Dendritic cell treated with granulocyte-macrophage colony-stimulating factor and Interleukin-4, amounts not matched to agents 40 ng/mL and 50 ng/mL, for 4 days (primary cell): ENCODE measurements around the gene HOXA10.

ENCODE experiments used
- H3K27ac Mint-ChIP-seq: one replicate; pipeline ENCODE4 v1.8.0; 2022; ENCODE audit warnings: mild to moderate bottlenecking, mixed read lengths
- H3K27me3 Mint-ChIP-seq: one replicate; pipeline ENCODE4 v1.8.0; 2022; ENCODE audit warnings: mild to moderate bottlenecking, mixed read lengths
- H3K36me3 Mint-ChIP-seq: one replicate; pipeline ENCODE4 v1.8.0; 2022; ENCODE audit warnings: low read depth, mixed read lengths
- H3K4me1 Mint-ChIP-seq: one replicate; pipeline ENCODE4 v1.8.0; 2022; ENCODE audit warnings: low read depth, mixed read lengths
- H3K4me3 Mint-ChIP-seq: one replicate; pipeline ENCODE4 v1.8.0; 2022; ENCODE audit warnings: mild to moderate bottlenecking, moderate library complexity, mixed read lengths
- H3K9me3 Mint-ChIP-seq: one replicate; pipeline ENCODE4 v1.8.0; 2022; ENCODE audit warnings: mixed read lengths
- intact Hi-C: fragments of 100-400 bp; cut with micrococcal nuclease; formaldehyde crosslinking; loops from one replicate; pipeline ENCODE4 v1.15.0; 2022

HOXA10 gene

GRCh38 chr7:27182861-27183681, 9.0 kb upstream of the HOXA10 start:
- H3K4me3 Mint-ChIP-seq: no peak overlapping the region

GRCh38 chr7:27182285-27182841, 8.2 kb upstream of the HOXA10 start:
- Mint-ChIP-seq H3K4me3 (no peak overlapping the region), H3K27ac (no peak overlapping the region), H3K4me1 (peaks cover 35% of the 10 kb centered on the region), H3K9me3 (no peaks in the 10 kb centered on the region), H3K27me3 (peaks cover 92% of the 10 kb centered on the region), H3K36me3 (no peaks in the 10 kb centered on the region)
- intact Hi-C loops: no loop called here

More at GRCh38 chr7:27182861-27183681, 9.0 kb upstream of the HOXA10 start:
- Mint-ChIP-seq H3K4me1 (peaks cover 40% of the 10 kb centered on the region), H3K36me3 (no peaks in the 10 kb centered on the region), H3K27ac (no peak overlapping the region), H3K9me3 (no peaks in the 10 kb centered on the region), H3K27me3 (peaks cover 92% of the 10 kb centered on the region)
- intact Hi-C loops: no loop called here

DNA sequence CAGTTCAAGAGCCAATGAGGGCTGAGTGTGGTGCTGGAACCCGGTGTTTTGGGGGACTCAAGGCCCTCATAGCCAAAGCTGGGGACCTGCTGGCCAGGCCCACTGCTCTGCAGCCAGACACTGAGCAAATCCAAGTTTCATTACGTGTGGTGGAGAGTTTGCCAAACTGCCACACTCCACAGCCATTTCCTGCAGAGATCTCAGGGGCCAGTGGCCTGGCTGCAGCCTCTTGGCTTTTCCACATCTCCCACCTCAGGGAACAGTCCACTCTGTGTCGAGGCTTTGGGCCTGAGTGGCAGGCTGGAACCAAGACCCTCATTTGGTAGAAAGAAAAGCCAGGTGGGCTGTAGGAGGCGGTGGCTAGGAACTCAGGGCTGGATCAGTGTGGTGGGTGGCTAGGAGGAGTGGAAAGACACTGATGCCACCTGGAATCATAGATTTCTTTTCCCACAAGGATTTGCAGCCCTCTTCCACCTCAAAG, 7.7 kb upstream of the HOXA10 start:
- Mint-ChIP-seq H3K9me3 (no peaks in the 10 kb centered on the region), H3K27ac (no peak overlapping the region), H3K36me3 (no peaks in the 10 kb centered on the region), H3K4me1 (peaks cover 35% of the 10 kb centered on the region), H3K4me3 (no peak overlapping the region), H3K27me3 (peaks cover 94% of the 10 kb centered on the region)
- intact Hi-C loops: no loop called here

- Mint-ChIP-seq H3K27me3 (peaks cover 95% of the 10 kb centered on the region), H3K9me3 (no peaks in the 10 kb centered on the region), H3K36me3 (no peaks in the 10 kb centered on the region), H3K27ac (no peak overlapping the region), H3K4me1 (peaks cover 27% of the 10 kb centered on the region), H3K4me3 (no peak overlapping the region)
- intact Hi-C loops: no loop called here
Observed at GRCh38 chr7:27180431-27181420, 6.6 kb upstream of the HOXA10 start.

DNA sequence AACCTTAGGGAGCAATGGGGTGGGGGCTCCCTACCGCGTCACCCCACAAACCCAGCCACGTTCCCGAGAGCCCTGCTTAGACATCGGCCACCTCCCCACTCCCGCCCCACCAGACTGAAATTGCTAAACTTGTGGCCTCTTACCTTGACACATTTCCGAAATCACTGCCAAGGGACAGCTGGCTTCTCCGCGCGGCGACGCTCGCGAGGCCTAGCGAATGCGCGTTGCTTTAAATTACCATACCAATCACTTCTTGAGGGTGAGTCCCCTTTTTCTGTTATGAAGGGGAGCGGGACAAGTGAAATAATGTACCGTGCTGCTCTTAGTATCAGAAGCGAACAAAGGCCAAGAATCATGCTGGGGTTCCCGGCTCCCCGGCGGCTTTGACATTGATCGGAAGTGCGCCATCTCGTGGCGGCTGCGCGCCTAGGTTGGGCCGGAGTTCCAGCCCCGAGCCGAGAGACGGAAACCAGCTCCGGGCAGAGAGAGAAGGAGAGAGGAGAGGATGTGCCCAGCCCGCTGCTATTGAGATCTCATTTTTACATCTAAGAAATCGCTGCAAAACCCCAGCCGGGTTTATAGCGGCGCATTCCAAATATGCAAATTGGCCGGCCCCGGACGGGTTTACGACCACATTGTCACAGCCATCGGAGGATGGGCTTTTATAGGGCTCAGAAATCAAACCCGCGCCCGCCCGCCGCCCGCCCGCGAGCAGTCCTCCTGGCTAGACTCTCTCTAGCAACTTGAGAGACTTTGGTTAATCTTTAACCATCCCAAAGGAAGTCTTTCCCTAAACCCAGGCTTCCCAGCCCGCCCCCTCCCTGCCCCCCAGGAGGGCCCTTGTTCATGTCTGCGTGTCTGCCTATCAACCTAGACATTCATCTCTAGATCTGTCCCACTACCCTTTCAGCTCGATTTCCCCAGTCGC, 5.6 kb upstream of the HOXA10 start:
- intact Hi-C loops: no loop called here
- H3K4me1 Mint-ChIP-seq: peaks cover 21% of the 10 kb centered on the region
- H3K9me3 Mint-ChIP-seq: no peaks in the 10 kb centered on the region
- peaks cover 95% of the 10 kb centered on the region for H3K27me3 Mint-ChIP-seq
- H3K4me3 Mint-ChIP-seq: peak overlapping the region; percentile 45
- H3K36me3 Mint-ChIP-seq: no peaks in the 10 kb centered on the region
- no peak overlapping the region for H3K27ac Mint-ChIP-seq

DNA sequence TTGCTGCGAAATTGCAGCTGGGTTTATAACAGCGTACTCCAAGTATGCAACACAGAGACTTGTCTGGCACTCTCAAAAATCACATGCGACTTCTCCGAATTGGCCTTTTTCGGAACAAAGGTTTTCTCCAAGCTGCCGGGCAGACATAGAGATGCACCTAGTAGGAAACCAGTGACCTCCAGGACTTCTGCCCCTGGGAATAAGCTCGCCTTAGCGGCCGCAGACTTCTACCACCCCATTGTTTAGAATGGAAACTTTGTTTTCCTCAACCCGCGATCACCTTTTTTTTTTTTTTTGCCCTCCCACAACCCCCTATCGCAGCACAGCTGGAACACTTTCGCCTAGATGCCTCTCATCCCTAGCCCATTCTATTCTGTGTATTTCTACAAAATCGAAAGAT, 4.9 kb upstream of the HOXA10 start:
- Mint-ChIP-seq H3K9me3 (no peaks in the 10 kb centered on the region), H3K27ac (no peak overlapping the region), H3K4me1 (peaks cover 20% of the 10 kb centered on the region), H3K27me3 (peaks cover 95% of the 10 kb centered on the region), H3K36me3 (no peaks in the 10 kb centered on the region), H3K4me3 (no peak overlapping the region)
- intact Hi-C loops: no loop called here

DNA sequence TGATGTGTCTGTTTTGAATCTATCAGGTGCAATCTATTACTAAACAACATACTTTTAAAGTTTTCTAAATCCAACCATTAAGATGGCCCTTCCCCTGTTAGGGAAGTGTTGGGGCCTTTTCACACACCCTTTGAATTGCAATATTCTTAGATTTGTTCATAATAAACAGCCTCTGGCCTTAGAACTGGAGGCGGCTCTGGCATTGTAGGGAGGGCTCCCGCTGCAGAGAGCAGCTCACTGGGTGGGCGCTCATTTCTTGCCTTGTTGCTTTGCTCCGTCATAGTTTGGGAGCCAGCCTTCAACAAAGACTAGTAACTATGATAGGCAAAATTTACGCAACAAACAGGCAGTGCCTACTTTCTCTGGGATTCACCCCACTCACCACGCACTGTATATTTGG, 4.2 kb upstream of the HOXA10 start:
- intact Hi-C loops: no loop called here
- H3K4me1 Mint-ChIP-seq: peaks cover 20% of the 10 kb centered on the region
- no peaks in the 10 kb centered on the region for H3K36me3 Mint-ChIP-seq
- no peak overlapping the region for H3K27ac Mint-ChIP-seq
- no peak overlapping the region for H3K4me3 Mint-ChIP-seq
- H3K9me3 Mint-ChIP-seq: no peaks in the 10 kb centered on the region
- peaks cover 94% of the 10 kb centered on the region for H3K27me3 Mint-ChIP-seq

DNA sequence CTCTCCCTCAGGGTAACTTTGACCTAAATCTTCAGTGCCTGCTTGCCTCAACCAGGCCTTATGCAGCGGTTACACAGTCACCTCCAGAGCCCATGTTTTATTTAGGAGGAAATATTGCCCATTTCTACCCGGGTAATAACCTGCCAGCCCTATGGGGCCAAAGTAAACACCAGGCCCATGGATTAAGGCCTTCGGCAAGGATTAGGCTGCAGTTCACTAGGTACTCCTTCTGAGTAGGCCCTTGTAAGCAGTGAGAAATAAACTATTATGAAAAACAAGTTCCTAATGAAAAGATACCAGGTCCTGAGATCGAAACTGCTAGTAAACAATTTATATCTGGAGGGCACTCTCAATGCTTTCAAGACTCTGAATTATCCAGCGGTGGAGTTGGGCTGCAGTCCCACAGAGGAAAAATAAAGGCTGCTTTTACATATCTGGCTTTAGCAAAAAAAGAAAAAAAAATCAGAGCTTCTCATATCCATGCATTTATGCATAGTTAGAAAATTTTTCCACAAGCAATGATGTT, 3.7 kb upstream of the HOXA10 start:
- no peaks in the 10 kb centered on the region for H3K36me3 Mint-ChIP-seq
- intact Hi-C loops: no loop called here
- no peak overlapping the region for H3K27ac Mint-ChIP-seq
- no peak overlapping the region for H3K4me3 Mint-ChIP-seq
- no peaks in the 10 kb centered on the region for H3K9me3 Mint-ChIP-seq
- peaks cover 94% of the 10 kb centered on the region for H3K27me3 Mint-ChIP-seq
- H3K4me1 Mint-ChIP-seq: peaks cover 21% of the 10 kb centered on the region

DNA sequence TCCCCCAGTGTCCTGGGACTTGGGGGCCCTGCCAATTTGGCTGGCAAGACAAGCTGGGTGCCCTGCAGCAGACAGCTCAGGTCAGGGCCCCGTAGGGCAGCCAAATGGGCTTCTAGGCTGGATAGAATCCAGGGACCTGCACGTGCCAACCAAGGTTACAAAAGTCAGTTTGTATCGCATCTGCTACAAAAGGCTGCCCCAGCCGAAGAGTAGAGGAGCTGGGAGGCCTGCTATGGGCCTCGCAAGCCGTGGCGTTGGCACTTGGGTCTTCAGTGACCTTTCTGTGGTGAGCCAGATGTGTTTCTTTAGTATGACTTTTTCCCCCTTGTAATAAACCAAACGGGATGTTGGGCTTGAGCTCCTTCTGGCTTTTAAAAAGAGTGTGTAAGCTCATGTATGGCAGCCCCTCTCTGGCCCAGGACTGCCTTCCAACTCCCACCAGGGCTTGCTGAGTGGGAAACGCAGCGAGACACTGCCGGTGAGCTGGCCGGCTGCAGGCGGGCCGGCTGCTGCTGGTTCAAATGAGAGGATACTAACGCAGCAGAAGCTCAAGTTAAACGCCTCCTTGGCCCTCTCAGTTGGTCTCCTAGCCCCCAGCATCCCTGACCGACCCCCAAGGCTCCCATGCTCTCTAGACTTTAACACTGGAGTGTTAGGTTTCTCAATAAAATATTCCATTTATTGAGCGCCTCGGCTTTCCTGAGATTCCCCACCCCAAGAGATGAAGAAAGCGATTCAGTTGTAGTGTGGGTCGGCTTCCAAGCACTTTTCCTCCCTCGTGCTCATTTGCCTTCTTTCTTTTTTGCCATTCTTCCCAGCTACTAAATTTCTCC, 3.1 kb upstream of the HOXA10 start:
- no peak overlapping the region for H3K4me3 Mint-ChIP-seq
- H3K9me3 Mint-ChIP-seq: no peaks in the 10 kb centered on the region
- no peaks in the 10 kb centered on the region for H3K36me3 Mint-ChIP-seq
- H3K27ac Mint-ChIP-seq: no peak overlapping the region
- intact Hi-C loops: no loop called here
- H3K27me3 Mint-ChIP-seq: peaks cover 92% of the 10 kb centered on the region
- peaks cover 24% of the 10 kb centered on the region for H3K4me1 Mint-ChIP-seq

DNA sequence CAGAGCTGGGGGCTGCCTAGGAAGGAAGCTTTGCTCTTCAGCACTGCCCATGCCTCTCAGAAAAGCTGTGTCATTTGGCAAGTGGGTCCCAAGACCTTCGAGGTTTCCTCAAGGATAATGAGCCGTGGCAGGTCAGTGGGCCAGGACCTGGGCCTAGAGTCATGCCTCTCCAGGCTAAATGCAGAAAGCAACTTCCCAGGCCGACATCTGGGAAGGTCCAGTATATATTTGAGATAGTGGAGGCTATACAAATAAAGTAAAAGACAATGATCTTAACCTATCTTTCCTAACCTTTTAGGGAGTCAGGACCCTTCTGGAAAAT, 2.4 kb upstream of the HOXA10 start:
- Mint-ChIP-seq H3K4me3 (no peak overlapping the region), H3K9me3 (no peaks in the 10 kb centered on the region), H3K36me3 (no peaks in the 10 kb centered on the region), H3K27ac (no peak overlapping the region), H3K27me3 (peaks cover 93% of the 10 kb centered on the region), H3K4me1 (peaks cover 31% of the 10 kb centered on the region)
- intact Hi-C loops: no loop called here

DNA sequence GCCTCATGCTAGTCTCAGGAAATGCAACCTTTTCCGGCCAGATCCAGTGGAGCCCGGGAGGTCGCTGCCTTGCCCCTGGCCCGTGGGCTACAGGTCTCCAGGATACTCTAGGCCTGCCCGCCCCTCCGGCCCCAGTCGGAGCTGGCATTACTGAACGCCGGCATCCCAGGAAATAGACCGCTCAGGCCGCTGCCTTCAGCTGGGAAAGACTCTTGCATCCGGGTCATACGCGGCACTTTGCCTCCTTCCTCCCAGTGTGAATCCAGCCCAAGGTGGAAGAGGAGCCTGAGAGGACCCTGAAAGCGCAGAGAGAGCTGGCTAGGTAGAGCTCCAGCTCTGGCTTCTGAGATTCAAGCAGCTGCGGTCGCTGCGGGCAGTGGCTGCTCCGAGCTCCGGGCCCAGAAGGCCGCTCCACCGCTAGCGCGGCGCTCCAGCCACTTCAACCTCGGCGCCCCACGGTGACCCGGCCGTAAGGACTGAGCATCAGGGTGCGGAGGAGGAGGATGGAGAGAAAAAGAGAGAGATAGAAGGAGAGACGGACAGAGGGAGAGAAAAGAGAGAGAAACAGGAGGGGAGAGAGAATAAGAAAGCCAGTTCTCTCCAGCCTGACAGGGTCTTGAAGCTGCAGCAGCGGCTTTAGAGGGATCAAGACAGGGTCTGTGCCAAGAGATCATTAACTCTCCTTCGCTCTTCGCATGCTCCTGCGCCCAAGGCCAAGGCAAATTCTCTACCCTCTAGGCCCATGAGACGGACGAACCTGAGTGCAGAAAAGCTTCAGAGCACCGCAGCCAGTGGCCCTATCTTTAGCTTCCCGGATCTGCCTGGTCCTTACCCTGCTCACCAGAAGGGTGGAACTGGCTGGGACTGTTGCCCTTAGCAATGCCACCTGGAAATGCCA, 1.8 kb upstream of the HOXA10 start:
- H3K4me3 Mint-ChIP-seq: no peak overlapping the region
- peaks cover 33% of the 10 kb centered on the region for H3K4me1 Mint-ChIP-seq
- peaks cover 94% of the 10 kb centered on the region for H3K27me3 Mint-ChIP-seq
- no peak overlapping the region for H3K27ac Mint-ChIP-seq
- H3K36me3 Mint-ChIP-seq: no peaks in the 10 kb centered on the region
- H3K9me3 Mint-ChIP-seq: no peaks in the 10 kb centered on the region
- intact Hi-C loops: no loop called here
